ENCODE measurements around the gene HIVEP3.
A peak's percentile ranks its signal among the peaks of the same experiment; 100 is the strongest.

Gene HIVEP3

DNA sequence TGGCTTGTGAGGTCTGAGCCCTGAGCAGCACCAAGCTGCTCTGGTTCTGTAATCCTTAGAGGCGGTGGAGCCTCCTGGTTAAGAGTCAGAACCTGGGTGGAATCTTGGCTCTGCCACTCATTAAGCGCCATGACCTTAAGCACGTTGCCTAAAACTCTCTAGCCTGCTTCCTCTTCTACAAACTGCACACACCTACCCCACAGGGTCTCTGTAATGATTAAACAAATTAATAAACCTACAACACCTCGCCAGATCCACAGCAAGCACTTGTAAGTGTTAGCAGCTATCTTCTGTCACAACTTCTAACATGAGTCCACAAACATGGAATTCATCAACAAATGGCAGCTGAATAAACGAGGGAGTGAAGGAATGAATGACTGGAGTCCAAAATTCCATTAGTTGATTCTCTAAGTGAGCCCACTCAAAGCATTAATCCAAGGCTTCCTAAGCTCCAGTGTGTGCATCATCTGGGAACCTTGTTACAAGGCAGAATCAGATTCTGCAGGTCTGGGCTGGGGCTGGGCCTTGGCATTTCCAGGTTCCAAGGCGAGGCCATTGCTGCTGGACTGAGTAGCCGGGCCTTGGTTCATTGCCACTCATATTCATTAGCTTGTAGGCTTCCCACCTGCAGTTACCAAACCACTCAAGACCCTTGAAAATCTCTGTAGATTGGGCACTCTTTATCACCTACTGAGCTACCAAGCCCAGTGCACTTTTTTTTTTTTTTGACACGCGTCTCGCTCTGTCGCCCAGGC, 168.6 kb downstream of the HIVEP3 start:
- no peaks in the 10 kb centered on the region for H3K9me3 ChIP-seq (ENCODE audit: insufficient read depth, low read length, severe bottlenecking)
- no peak overlapping the region for H3K9ac ChIP-seq (ENCODE audit: low read depth, low read length)
- TF ChIP-seq, protein P1, sequence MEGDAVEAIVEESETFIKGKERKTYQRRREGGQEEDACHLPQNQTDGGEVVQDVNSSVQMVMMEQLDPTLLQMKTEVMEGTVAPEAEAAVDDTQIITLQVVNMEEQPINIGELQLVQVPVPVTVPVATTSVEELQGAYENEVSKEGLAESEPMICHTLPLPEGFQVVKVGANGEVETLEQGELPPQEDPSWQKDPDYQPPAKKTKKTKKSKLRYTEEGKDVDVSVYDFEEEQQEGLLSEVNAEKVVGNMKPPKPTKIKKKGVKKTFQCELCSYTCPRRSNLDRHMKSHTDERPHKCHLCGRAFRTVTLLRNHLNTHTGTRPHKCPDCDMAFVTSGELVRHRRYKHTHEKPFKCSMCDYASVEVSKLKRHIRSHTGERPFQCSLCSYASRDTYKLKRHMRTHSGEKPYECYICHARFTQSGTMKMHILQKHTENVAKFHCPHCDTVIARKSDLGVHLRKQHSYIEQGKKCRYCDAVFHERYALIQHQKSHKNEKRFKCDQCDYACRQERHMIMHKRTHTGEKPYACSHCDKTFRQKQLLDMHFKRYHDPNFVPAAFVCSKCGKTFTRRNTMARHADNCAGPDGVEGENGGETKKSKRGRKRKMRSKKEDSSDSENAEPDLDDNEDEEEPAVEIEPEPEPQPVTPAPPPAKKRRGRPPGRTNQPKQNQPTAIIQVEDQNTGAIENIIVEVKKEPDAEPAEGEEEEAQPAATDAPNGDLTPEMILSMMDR (IDR thresholded peaks at IDR 0.05; ENCODE audit: borderline replicate concordance, extremely low read depth, low read length, poor library complexity, severe bottlenecking) = no peak
- no peak for TF ChIP-seq EZH2 (IDR thresholded peaks at IDR 0.05; ENCODE audit: borderline replicate concordance, low read depth, low read length, severe bottlenecking)
- no peak overlapping the region for H2AFZ ChIP-seq (ENCODE audit: low read depth, low read length)
- no peaks in the 10 kb centered on the region for H3K27me3 ChIP-seq (ENCODE audit: insufficient read depth, low read length, poor library complexity)
- peaks cover 93% of the 10 kb centered on the region for H4K20me1 ChIP-seq (ENCODE audit: insufficient read depth, low read length)
- no peak overlapping the region for H3K4me2 ChIP-seq (ENCODE audit: insufficient read depth, low read length)
- H3K27ac ChIP-seq (ENCODE audit: low read length) = no peak overlapping the region
- no peak for ATAC-seq (ENCODE audit: insufficient read depth, low read depth)
- DNase-seq = no peak
- peaks cover 47% of the 10 kb centered on the region for H3K4me1 ChIP-seq (ENCODE audit: insufficient read depth, low read length)
- H3K36me3 ChIP-seq (ENCODE audit: insufficient read depth, low read length) = peaks cover 17% of the 10 kb centered on the region
- no peak overlapping the region for H3K4me3 ChIP-seq (ENCODE audit: low read depth in 1 of 2, low read length in 2 of 2)
- H3K79me2 ChIP-seq (ENCODE audit: insufficient read depth, low read length) = peaks cover 98% of the 10 kb centered on the region

DNA sequence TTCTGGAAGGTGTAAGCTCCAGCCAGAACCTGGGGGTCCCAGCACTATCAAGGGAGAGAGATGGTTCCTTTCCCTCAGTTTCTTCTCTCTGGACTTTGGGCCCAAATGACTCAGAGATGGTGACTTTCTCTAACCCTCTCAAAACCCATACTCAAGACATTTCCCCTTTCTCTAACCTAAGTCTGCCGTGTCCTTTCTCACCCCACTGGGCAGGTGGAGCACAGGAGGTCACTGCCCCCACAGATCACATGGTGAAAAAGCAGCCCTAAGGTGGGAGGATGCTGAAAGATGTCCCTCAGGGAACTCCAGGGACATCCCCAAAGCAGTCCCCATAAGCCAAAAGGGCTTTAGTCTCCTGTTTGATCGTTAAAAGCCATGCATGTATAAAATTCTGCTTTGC, 173.7 kb downstream of the HIVEP3 start:
- Histone ChIP-seq H3K4me3 (ENCODE audit: low read depth in 1 of 2, low read length in 2 of 2) (no peak overlapping the region), H3K36me3 (ENCODE audit: insufficient read depth, low read length) (peaks cover 7% of the 10 kb centered on the region; the same call in 1 of the 2 replicates), H3K9ac (ENCODE audit: low read depth, low read length) (no peak overlapping the region), H3K27ac (ENCODE audit: low read length) (peak overlapping the region; percentile 28; the same call in 1 of the 2 replicates), H3K79me2 (ENCODE audit: insufficient read depth, low read length) (peaks cover 99% of the 10 kb centered on the region), H4K20me1 (ENCODE audit: insufficient read depth, low read length) (peaks cover 94% of the 10 kb centered on the region), H3K4me2 (ENCODE audit: insufficient read depth, low read length) (no peak overlapping the region), H3K4me1 (ENCODE audit: insufficient read depth, low read length) (peaks cover 20% of the 10 kb centered on the region), H3K9me3 (ENCODE audit: insufficient read depth, low read length, severe bottlenecking) (no peaks in the 10 kb centered on the region), H2AFZ (ENCODE audit: low read depth, low read length) (no peak overlapping the region), H3K27me3 (ENCODE audit: insufficient read depth, low read length, poor library complexity) (no peaks in the 10 kb centered on the region)
- ATAC-seq (ENCODE audit: insufficient read depth, low read depth) (no peak), DNase-seq (no peak)
- TF ChIP-seq EZH2 (IDR thresholded peaks at IDR 0.05; ENCODE audit: borderline replicate concordance, low read depth, low read length, severe bottlenecking) = no peak
- TF ChIP-seq, protein P1 (IDR thresholded peaks at IDR 0.05; ENCODE audit: borderline replicate concordance, extremely low read depth, low read length, poor library complexity, severe bottlenecking) = no peak

DNA sequence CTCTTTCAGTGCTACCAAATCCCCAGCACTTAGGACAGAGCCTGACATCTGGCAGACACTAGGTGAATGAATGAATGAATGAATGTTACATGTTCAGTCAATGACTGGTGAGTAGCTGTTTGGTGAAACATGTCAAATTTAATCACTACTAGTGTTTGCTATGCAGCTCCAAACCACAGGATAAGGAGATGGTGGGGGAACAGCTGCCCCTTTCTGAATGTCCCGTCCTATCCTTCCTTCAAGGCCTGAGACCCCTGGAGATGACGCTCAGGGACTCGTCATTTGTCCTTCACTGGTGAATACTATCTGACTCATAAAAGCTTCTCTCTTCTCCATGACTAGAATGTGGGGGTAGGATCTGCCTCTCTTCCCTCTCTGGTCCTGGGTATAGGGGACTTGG, 175.4 kb downstream of the HIVEP3 start:
- Histone ChIP-seq H3K4me3 (ENCODE audit: low read depth in 1 of 2, low read length in 2 of 2) (no peak overlapping the region), H3K9ac (ENCODE audit: low read depth, low read length) (no peak overlapping the region), H3K36me3 (ENCODE audit: insufficient read depth, low read length) (peaks cover 11% of the 10 kb centered on the region; the same call in 1 of the 2 replicates), H3K79me2 (ENCODE audit: insufficient read depth, low read length) (peaks cover 99% of the 10 kb centered on the region), H3K27me3 (ENCODE audit: insufficient read depth, low read length, poor library complexity) (no peaks in the 10 kb centered on the region), H2AFZ (ENCODE audit: low read depth, low read length) (no peak overlapping the region), H3K27ac (ENCODE audit: low read length) (0 out of 2 replicates have a peak overlapping the region, but pooled peaks have one; percentile 3), H4K20me1 (ENCODE audit: insufficient read depth, low read length) (peaks cover 94% of the 10 kb centered on the region), H3K4me1 (ENCODE audit: insufficient read depth, low read length) (peaks cover 20% of the 10 kb centered on the region), H3K9me3 (ENCODE audit: insufficient read depth, low read length, severe bottlenecking) (no peaks in the 10 kb centered on the region), H3K4me2 (ENCODE audit: insufficient read depth, low read length) (no peak overlapping the region)
- DNase-seq (no peak), ATAC-seq (ENCODE audit: insufficient read depth, low read depth) (no peak)
- TF ChIP-seq, protein P1 (IDR thresholded peaks at IDR 0.05; ENCODE audit: borderline replicate concordance, extremely low read depth, low read length, poor library complexity, severe bottlenecking) = no peak
- no peak for TF ChIP-seq EZH2 (IDR thresholded peaks at IDR 0.05; ENCODE audit: borderline replicate concordance, low read depth, low read length, severe bottlenecking)

Measured in DND-41 (cell line).